NCI-H187 (cell line): ENCODE data around the gene PAX9.
A peak's percentile ranks its signal among the peaks of the same experiment; 100 is the strongest.

ENCODE experiments used
- DNase-seq, 2 experiments: peaks; one replicate each; lab custom pipeline; 2025; lab: John Stamatoyannopoulos, UW

The PAX9 gene

GRCh38 chr14:36655963-36656686 lies 5.5 kb upstream of the PAX9 start:
- no peak for DNase-seq

GRCh38 chr14:36656687-36657398 lies 4.8 kb upstream of the PAX9 start:
- no peak for DNase-seq

- no peak for DNase-seq
Measured at GRCh38 chr14:36657399-36658122, 4.1 kb upstream of the PAX9 start.

- no peak for DNase-seq
Measured at GRCh38 chr14:36658123-36659009, 3.3 kb upstream of the PAX9 start.

- no peak for DNase-seq
Measured at GRCh38 chr14:36659010-36659821, 2.4 kb upstream of the PAX9 start.

GRCh38 chr14:36659822-36660735 lies 1.6 kb upstream of the PAX9 start:
- peak in 1 of 2 experiments; percentile 56 for DNase-seq

- DNase-seq = peak; percentile 92 to 99
Measured at GRCh38 chr14:36660736-36661505, 739 bp upstream of the PAX9 start.

- no peak for DNase-seq
Measured at GRCh38 chr14:36662258-36662542, 540 bp downstream of the PAX9 start.

GRCh38 chr14:36662543-36663403 lies 1.1 kb downstream of the PAX9 start:
- peak; percentile 20 to 67 for DNase-seq

GRCh38 chr14:36663404-36664321 lies 2.0 kb downstream of the PAX9 start:
- peak in 1 of 2 experiments; percentile 78 for DNase-seq

GRCh38 chr14:36664322-36665193 lies 2.9 kb downstream of the PAX9 start:
- DNase-seq = no peak

- DNase-seq = peak in 1 of 2 experiments; percentile 65
Measured at GRCh38 chr14:36665887-36666415, 4.3 kb downstream of the PAX9 start.

- DNase-seq = peak in 1 of 2 experiments; percentile 65
Measured at GRCh38 chr14:36666416-36667206, 5.0 kb downstream of the PAX9 start.

GRCh38 chr14:36667679-36668078 lies 6.0 kb downstream of the PAX9 start:
- peak in 1 of 2 experiments; percentile 83 for DNase-seq

- peak in 1 of 2 experiments; percentile 93 for DNase-seq
Measured at GRCh38 chr14:36671149-36671548, 9.5 kb downstream of the PAX9 start.
